K562 (cell line): ENCODE measurements around the gene DOK7. TPM values are rescaled to one million over a fixed set of nuclear protein-coding genes. Genes with fewer than 3 reads are reported as not detected.

Experiments
- ATAC-seq: fragments of 200-7000 bp; cut with Tn5 transposase; 3 replicates; pipeline ENCODE4 v1.9.1; 2020; ENCODE audit warnings: moderate library complexity
- BruUV-seq: library from RNA; stranded (reverse); fragments of 400-500 nt; replicated peaks from 2 replicates; lab custom pipeline; 2021; lab: Mats Ljungman, UMichigan
- CTCF ChIA-PET: fragments of 300-600 bp; formaldehyde crosslinking; extraction: SDS; loops from one replicate; lab custom pipeline; 2021; ENCODE audit warnings: low intra/inter-chr PET ratio; lab: Yijun Ruan, JAX
- POLR2A ChIA-PET: fragments of 300-600, 350-650 bp; sonication (Branson Sonifier 250); formaldehyde crosslinking; extraction: SDS; loops from one replicate; lab custom pipeline; 2021; ENCODE audit warnings: antibody characterized with exemption, inconsistent platforms; lab: Yijun Ruan, JAX
- DNase-seq, 4 experiments: peaks; one replicate each; pipeline versions ENCODE4 v3.0.0 to v3.0.0-alpha.2; 2011 to 2018; ENCODE audit warnings: low spot score in 3 of 4, mixed read lengths in 3 of 4; ENCODE audit errors: extremely low read depth in 1 of 4
- FAIRE-seq: peaks from 2 replicates; lab custom pipeline; 2011; peaks lifted over from hg19 to GRCh38; lab: Jason Lieb, UNC
- H2AFZ ChIP-seq: 2 replicates; pipeline ENCODE4 v1.6.0; 2011; ENCODE audit warnings: low read depth, low read length, control low read depth, inconsistent platforms
- H3K27ac ChIP-seq: fragments of 200-600 bp; 3 replicates; pipeline ENCODE4 v1.8.0; 2011; ENCODE audit warnings: low read depth, mild to moderate bottlenecking, control low read depth, inconsistent platforms, low read length, moderate library complexity, mixed read lengths; ENCODE audit errors: extremely low read depth
- H3K27me3 ChIP-seq, 2 experiments: fragments of 300-600 bp in 1 of 2; 2 replicates in 1 of 2; 3 replicates in 1 of 2; pipeline versions ENCODE4 v1.6.0 to v1.8.0; 2011; ENCODE audit warnings: inconsistent platforms in 2 of 2, low read length in 2 of 2, mild to moderate bottlenecking in 1 of 2, mixed read lengths in 1 of 2, moderate library complexity in 1 of 2; ENCODE audit not compliant: control insufficient read depth in 2 of 2, insufficient read depth in 2 of 2
- H3K36me3 ChIP-seq: fragments of 300-600 bp; 3 replicates; pipeline ENCODE4 v1.8.0; 2011; ENCODE audit warnings: mild to moderate bottlenecking, low read length, inconsistent platforms; ENCODE audit not compliant: control insufficient read depth, insufficient read depth
- H3K4me1 ChIP-seq, 2 experiments: fragments of 200-600 bp in 1 of 2; replicated peaks in 1 of 2; 2 replicates in 1 of 2; 3 replicates in 1 of 2; pipeline versions ENCODE4 v1.5.1 to v1.8.0; 2011; ENCODE audit warnings: inconsistent platforms in 2 of 2, low read length in 2 of 2, mild to moderate bottlenecking in 1 of 2, mixed read lengths in 1 of 2, moderate library complexity in 1 of 2; ENCODE audit not compliant: control insufficient read depth in 2 of 2, insufficient read depth in 2 of 2
- H3K4me2 ChIP-seq: 2 replicates; pipeline ENCODE4 v1.6.1; 2011; ENCODE audit warnings: low read length, control low read depth, inconsistent platforms, mixed read lengths; ENCODE audit not compliant: insufficient read depth
- H3K4me3 ChIP-seq: fragments of 200-600 bp; sonication (generic), shearing (Covaris generic); 2 replicates; pipeline ENCODE4 v1.5.1; 2016; ENCODE audit warnings: control low read depth, inconsistent platforms
- H3K79me2 ChIP-seq: fragments of 200-600 bp; 3 replicates; pipeline ENCODE4 v1.8.0; 2011; ENCODE audit warnings: low read length, inconsistent platforms; ENCODE audit not compliant: control insufficient read depth, insufficient read depth
- H3K9ac ChIP-seq, 2 experiments: 2 replicates each; pipeline versions ENCODE4 v1.6.0 to v1.6.1; 2011; ENCODE audit warnings: low read depth in 2 of 2, low read length in 2 of 2, control low read depth in 1 of 2, inconsistent platforms in 1 of 2, mild to moderate bottlenecking in 1 of 2, mixed read lengths in 1 of 2; ENCODE audit not compliant: insufficient read depth in 1 of 2
- H3K9me1 ChIP-seq: one replicate; pipeline ENCODE4 v1.6.0; 2011; ENCODE audit warnings: inconsistent platforms, mild to moderate bottlenecking, low read length, moderate library complexity; ENCODE audit not compliant: control insufficient read depth, insufficient read depth
- H3K9me3 ChIP-seq: replicated peaks from 2 replicates; pipeline ENCODE4 v1.5.1; 2011; ENCODE audit warnings: low read depth, low read length, inconsistent platforms; ENCODE audit not compliant: control insufficient read depth, insufficient read depth
- H4K20me1 ChIP-seq: replicated peaks from 2 replicates; pipeline ENCODE4 v1.6.1; 2011; ENCODE audit warnings: low read length, inconsistent platforms, mixed read lengths; ENCODE audit not compliant: control insufficient read depth, insufficient read depth
- AFF4 ChIP-seq: sonication (generic); formaldehyde crosslinking; IDR thresholded peaks from 2 replicates; pipeline ENCODE4 v1.8.0; 2023; ENCODE audit warnings: mild to moderate bottlenecking, missing genetic modification reagents
- MCM2 ChIP-seq: fragments of 450-650 bp; IDR thresholded peaks from 2 replicates; pipeline ENCODE4 v1.6.1; 2017; ENCODE audit warnings: low read depth, mild to moderate bottlenecking
- NR3C1 ChIP-seq: sonication (generic); formaldehyde crosslinking; IDR thresholded peaks from 2 replicates; pipeline ENCODE4 v1.8.1; 2022; ENCODE audit warnings: missing genetic modification reagents
- POLR2G ChIP-seq: fragments of 200-400 bp; formaldehyde crosslinking; IDR thresholded peaks from 2 replicates; pipeline ENCODE4 v1.6.1; 2017; ENCODE audit warnings: low read depth, mild to moderate bottlenecking, antibody characterized with exemption, low read length, moderate library complexity
- RBFOX2 ChIP-seq: fragments of 200-400 bp; formaldehyde crosslinking; IDR thresholded peaks from 2 replicates; pipeline ENCODE4 v1.6.1; 2017; ENCODE audit warnings: low read depth, mild to moderate bottlenecking, low read length, moderate library complexity
- SP2 ChIP-seq: IDR thresholded peaks from 2 replicates; pipeline ENCODE4 v1.6.1; 2011; ENCODE audit warnings: mild to moderate bottlenecking, low read depth, low read length, moderate library complexity; ENCODE audit not compliant: poor library complexity, severe bottlenecking; ENCODE audit errors: extremely low read depth
- WGBS: fragments of 100-300 bp; shearing (Covaris generic); methylation state at CpG from one replicate; pipeline ENCODE4 v1.1.6; 2016; ENCODE audit warnings: low coverage, mixed read lengths; ENCODE audit not compliant: insufficient coverage; ENCODE audit errors: missing lambda C conversion rate; 5-methylcytosine and 5-hydroxymethylcytosine counted together
- in situ Hi-C: fragments of 300-500 bp; cut with MboI; formaldehyde crosslinking; loops from 4 replicates; pipeline ENCODE4 v1.15.0; 2018; ENCODE audit warnings: inconsistent platforms, mixed read lengths
- intact Hi-C: fragments of 100-400 bp; cut with micrococcal nuclease; formaldehyde crosslinking; loops from 2 replicates; pipeline ENCODE4 v1.14.2; 2022
- polyA plus RNA-seq, 8 experiments: library from polyadenylated mRNA; depleted of rRNA in 4 of 8; stranded (reverse) in 5 of 8; unstranded in 3 of 8; fragments of >200 nt; fragmentation: Nextera tagmentation in 2 of 8; fragmentation: Illumina TruSeq in 1 of 8; extraction: Ambion mirVana in 2 of 8; extraction: Trizol in 1 of 8; gene quantifications; 2 replicates each; pipeline versions ENCODE4 v1.2.1 to v1.2.3, GENCODE V29; 2011 to 2014; ENCODE audit warnings: inconsistent platforms in 1 of 8, missing spikeins in 1 of 8
- total RNA-seq, 7 experiments: library from RNA; depleted of rRNA in 6 of 7; stranded (reverse); fragments of >200 nt in 6 of 7; fragmentation: Illumina TruSeq in 2 of 7; extraction: Trizol in 2 of 7; gene quantifications; 2 replicates each; pipeline versions ENCODE4 v1.2.1 to v1.2.3, GENCODE V29; 2011 to 2021; ENCODE audit warnings: low replicate concordance in 1 of 7

Gene DOK7
- total and polyA plus RNA-seq, 9 of the 15 experiments (the other 6 are each of a cell fraction or from before 2014, with no cell fraction given): not detected

GRCh38 chr4:3527914-3528876 is 65.1 kb downstream of the DOK7 start:
- WGBS: 92% methylated on average over 20 of the region's 27 CpGs
- H3K9ac ChIP-seq: peak overlapping the region in 1 of 2 experiments; percentile 58; a peak in 1 of 4 replicates
- peaks cover 48% of the 10 kb centered on the region; the same call in 2 of the 3 replicates for H3K36me3 ChIP-seq
- peaks cover 39% of the 10 kb centered on the region for H3K79me2 ChIP-seq
- H3K4me2 ChIP-seq: no peak overlapping the region
- H4K20me1 ChIP-seq: peaks cover 33% of the 10 kb centered on the region
- no peak overlapping the region for H3K4me3 ChIP-seq
- H3K27me3 ChIP-seq: no peaks in the 10 kb centered on the region
- no peaks in the 10 kb centered on the region for H3K9me1 ChIP-seq
- in situ Hi-C loops: no loop called here
- ChIA-PET POLR2A (no interaction called here), CTCF (no interaction called here)
- no peaks in the 10 kb centered on the region for H3K9me3 ChIP-seq
- BruUV-seq: no TSS peak
- DNase-seq (no peak), ATAC-seq (no peak), FAIRE-seq (no peak)
- intact Hi-C loops: no loop called here
- no peak overlapping the region for H2AFZ ChIP-seq
- TF ChIP-seq RBFOX2: peak; percentile 50
- no peak for TF ChIP-seq MCM2
- TF ChIP-seq POLR2G: 0 out of 2 replicates have a peak, but pooled peaks have one; percentile 10
- no peak for TF ChIP-seq AFF4 (CRISPR knock-in tag)
- no peak for TF ChIP-seq SP2
- no peak for TF ChIP-seq NR3C1 (CRISPR knock-in tag)
- H3K4me1 ChIP-seq: peaks cover 9 to 61% of the 10 kb centered on the region in 2 experiments; a peak in 4 of 5 replicates
- no peak overlapping the region; the same call in 2 of the 3 replicates for H3K27ac ChIP-seq
